Embryonic facial prominence (tissue), 1 donor: Measurements from ENCODE around the gene IL1R2.
"Not testable (repeated sequence)": the region's sequence is repeated elsewhere in the genome, so short reads cannot be mapped to it uniquely, and the experiment has no call there.

Experiments
- DNase-seq: peaks from one replicate; pipeline ENCODE4 v3.0.0-alpha.2; 2016; ENCODE audit errors: extremely low spot score

IL1R2 gene

GRCh38 chr2:102060792-102061191 is 69.0 kb downstream of the IL1R2 start:
- no peak for DNase-seq

- no peak for DNase-seq
Measured at GRCh38 chr2:102061286-102061699, 69.5 kb downstream of the IL1R2 start.

GRCh38 chr2:102061962-102062795 is 70.4 kb downstream of the IL1R2 start:
- DNase-seq: no peak

GRCh38 chr2:102062802-102063201 is 71.0 kb downstream of the IL1R2 start:
- DNase-seq: no peak

- DNase-seq: no peak
Measured at GRCh38 chr2:102063487-102063911, 71.7 kb downstream of the IL1R2 start.

- DNase-seq: no peak
Measured at GRCh38 chr2:102063941-102064678, 72.3 kb downstream of the IL1R2 start.

GRCh38 chr2:102064679-102065674 is 73.2 kb downstream of the IL1R2 start:
- DNase-seq: no peak

GRCh38 chr2:102065675-102066252 is 74.0 kb downstream of the IL1R2 start:
- DNase-seq: no peak

GRCh38 chr2:102066554-102066953 is 74.8 kb downstream of the IL1R2 start:
- no peak for DNase-seq

- not testable (repeated sequence) for DNase-seq
Measured at GRCh38 chr2:102068126-102068525, 76.4 kb downstream of the IL1R2 start.

- DNase-seq: no peak
Measured at GRCh38 chr2:102069311-102069974, 77.7 kb downstream of the IL1R2 start.

GRCh38 chr2:102070058-102070642 is 78.4 kb downstream of the IL1R2 start:
- DNase-seq: no peak

- no peak for DNase-seq
Measured at GRCh38 chr2:102072741-102073140, 81.0 kb downstream of the IL1R2 start.

- DNase-seq: no peak
Measured at GRCh38 chr2:102073168-102073724, 81.5 kb downstream of the IL1R2 start.

GRCh38 chr2:102074152-102074783 is 82.5 kb downstream of the IL1R2 start:
- no peak for DNase-seq

- DNase-seq: no peak
Measured at GRCh38 chr2:102075479-102075878, 83.7 kb downstream of the IL1R2 start.

- DNase-seq: no peak
Measured at GRCh38 chr2:102076512-102076911, 84.8 kb downstream of the IL1R2 start.
